Measurements from ENCODE around the gene TMEM184B.
"Not testable (repeated sequence)": the region's sequence is repeated elsewhere in the genome, so short reads cannot be mapped to it uniquely, and the experiment has no call there.

The TMEM184B gene

DNA sequence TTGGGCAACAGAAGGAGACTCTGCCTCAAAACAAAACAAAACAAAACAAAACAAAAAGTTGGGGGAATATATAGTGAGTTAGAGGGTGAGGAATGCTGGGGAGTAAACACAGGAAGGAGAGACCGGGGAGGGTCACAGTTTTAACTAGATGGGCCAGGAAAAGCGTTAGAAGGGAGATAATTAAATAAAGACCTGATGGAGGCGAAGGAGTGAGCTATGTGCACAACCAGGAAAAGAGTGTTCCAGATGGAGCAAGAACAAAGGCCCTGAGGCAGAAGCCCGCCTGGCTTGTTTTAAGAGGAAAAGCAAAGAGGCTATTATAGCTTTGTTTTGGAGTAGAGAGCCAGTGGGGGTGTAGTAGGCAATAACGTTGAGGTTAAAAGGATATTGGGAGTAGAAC, 86.4 kb downstream of the TMEM184B start:
- no peaks in the 10 kb centered on the region for H3K36me3 ChIP-seq (ENCODE audit: control insufficient read depth in 1 of 2, insufficient read depth in 2 of 2, low read length in 2 of 2)
- H3K27ac ChIP-seq (ENCODE audit: low read depth, low read length): no peak overlapping the region
- H3K4me3 ChIP-seq (ENCODE audit: low read depth in 1 of 2, low read length in 2 of 2): no peak overlapping the region
- no peaks in the 10 kb centered on the region for H3K27me3 ChIP-seq (ENCODE audit: control insufficient read depth in 1 of 2, insufficient read depth in 2 of 2, low read length in 2 of 2)
- no peaks in the 10 kb centered on the region for H3K9me3 ChIP-seq (ENCODE audit: control insufficient read depth in 1 of 2, low read length in 2 of 2)
- peaks cover 0 to under 1% of the 10 kb centered on the region in 2 donors for H3K4me1 ChIP-seq (ENCODE audit: control insufficient read depth in 1 of 2, insufficient read depth in 2 of 2, low read length in 2 of 2)
- no peak overlapping the region for H3K9ac ChIP-seq (ENCODE audit: low read depth in 1 of 2, low read length in 2 of 2)

DNA sequence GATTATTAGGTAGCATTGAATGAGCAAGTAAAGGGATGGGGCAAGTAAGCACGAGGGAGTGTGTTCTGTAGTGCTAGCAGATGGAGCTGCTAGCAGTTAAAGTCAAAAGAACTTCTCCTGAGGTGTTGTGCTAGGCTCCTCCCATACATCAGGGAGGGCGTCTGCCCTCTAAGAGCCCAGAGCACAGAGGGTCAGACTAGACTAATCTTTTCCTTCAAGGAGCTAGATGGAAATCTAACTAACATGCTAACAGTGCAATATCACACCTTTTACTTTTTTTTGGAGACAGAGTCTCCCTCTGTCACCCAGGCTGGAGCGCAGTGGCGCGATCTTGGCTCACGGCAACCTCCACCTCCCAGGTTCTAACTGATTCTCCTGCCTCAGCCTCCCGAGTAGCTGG, 88.0 kb downstream of the TMEM184B start:
- H3K4me1 ChIP-seq (ENCODE audit: control insufficient read depth in 1 of 2, insufficient read depth in 2 of 2, low read length in 2 of 2): peaks cover 14 to 15% of the 10 kb centered on the region in 2 donors

DNA sequence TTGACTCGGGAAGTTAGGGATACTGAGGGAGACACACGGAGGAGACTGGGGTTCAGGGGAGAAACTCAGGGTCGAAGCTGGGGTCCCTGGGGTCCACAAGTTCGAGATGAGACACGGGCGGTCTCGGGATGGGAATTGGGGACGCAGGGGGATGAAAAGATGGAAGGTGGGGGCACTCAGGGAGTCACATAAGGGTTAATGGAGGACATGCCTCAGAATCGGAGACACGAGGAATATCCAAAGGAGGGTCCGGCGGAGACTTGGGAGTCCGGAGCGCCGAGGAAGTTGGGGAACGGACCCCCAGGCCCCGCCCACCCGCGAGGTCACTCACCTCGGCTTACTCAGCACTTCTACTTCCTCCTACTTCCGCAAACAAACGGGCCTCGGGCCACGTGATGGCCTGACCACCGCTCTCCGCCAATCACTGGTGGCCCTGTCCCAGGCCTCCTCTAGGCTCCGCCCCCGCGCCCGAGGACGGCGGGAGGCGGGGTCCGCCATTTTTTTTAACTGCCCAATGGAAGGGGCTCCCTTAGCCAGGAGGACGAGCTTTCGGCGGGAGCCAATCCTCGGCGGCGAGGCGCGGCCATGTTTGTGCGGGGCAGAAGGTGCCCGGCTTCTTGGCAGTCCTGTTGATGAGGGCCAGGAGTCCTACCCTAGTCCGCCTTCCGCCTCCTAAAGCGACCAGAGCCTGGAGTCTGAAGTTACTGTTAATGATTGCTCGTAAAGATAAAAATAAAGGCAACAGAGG, 91.2 kb downstream of the TMEM184B start, which contains the start of gene PLA2G6:
Gene PLA2G6 (minus strand): TSS at position 378 of the 748 bp plus-strand sequence. CDS start 12,404 bp downstream, outside the sequence.
- Histone ChIP-seq H3K36me3 (ENCODE audit: control insufficient read depth in 1 of 2, insufficient read depth in 2 of 2, low read length in 2 of 2) (no peaks in the 10 kb centered on the region), H3K9ac (ENCODE audit: low read depth in 1 of 2, low read length in 2 of 2) (peak within 1 kb of the TSS; percentile 95 to 98), H3K27ac (ENCODE audit: low read depth, low read length) (peak within 1 kb of the TSS; percentile 88), H3K4me3 (ENCODE audit: low read depth in 1 of 2, low read length in 2 of 2) (peak within 1 kb of the TSS; percentile 85 to 91), H3K9me3 (ENCODE audit: control insufficient read depth in 1 of 2, low read length in 2 of 2) (no peaks in the 10 kb centered on the region), H3K4me1 (ENCODE audit: control insufficient read depth in 1 of 2, insufficient read depth in 2 of 2, low read length in 2 of 2) (peaks cover 24 to 31% of the 10 kb centered on the region in 2 donors), H3K27me3 (ENCODE audit: control insufficient read depth in 1 of 2, insufficient read depth in 2 of 2, low read length in 2 of 2) (no peaks in the 10 kb centered on the region)

More for the DNA sequence above, 88.0 kb downstream of the TMEM184B start:
- H3K9ac ChIP-seq (ENCODE audit: low read depth in 1 of 2, low read length in 2 of 2): no peak overlapping the region
- H3K27me3 ChIP-seq (ENCODE audit: control insufficient read depth in 1 of 2, insufficient read depth in 2 of 2, low read length in 2 of 2): no peaks in the 10 kb centered on the region
- no peak overlapping the region for H3K4me3 ChIP-seq (ENCODE audit: low read depth in 1 of 2, low read length in 2 of 2)
- H3K9me3 ChIP-seq (ENCODE audit: control insufficient read depth in 1 of 2, low read length in 2 of 2): no peaks in the 10 kb centered on the region
- no peaks in the 10 kb centered on the region for H3K36me3 ChIP-seq (ENCODE audit: control insufficient read depth in 1 of 2, insufficient read depth in 2 of 2, low read length in 2 of 2)
- no peak overlapping the region for H3K27ac ChIP-seq (ENCODE audit: low read depth, low read length)

DNA sequence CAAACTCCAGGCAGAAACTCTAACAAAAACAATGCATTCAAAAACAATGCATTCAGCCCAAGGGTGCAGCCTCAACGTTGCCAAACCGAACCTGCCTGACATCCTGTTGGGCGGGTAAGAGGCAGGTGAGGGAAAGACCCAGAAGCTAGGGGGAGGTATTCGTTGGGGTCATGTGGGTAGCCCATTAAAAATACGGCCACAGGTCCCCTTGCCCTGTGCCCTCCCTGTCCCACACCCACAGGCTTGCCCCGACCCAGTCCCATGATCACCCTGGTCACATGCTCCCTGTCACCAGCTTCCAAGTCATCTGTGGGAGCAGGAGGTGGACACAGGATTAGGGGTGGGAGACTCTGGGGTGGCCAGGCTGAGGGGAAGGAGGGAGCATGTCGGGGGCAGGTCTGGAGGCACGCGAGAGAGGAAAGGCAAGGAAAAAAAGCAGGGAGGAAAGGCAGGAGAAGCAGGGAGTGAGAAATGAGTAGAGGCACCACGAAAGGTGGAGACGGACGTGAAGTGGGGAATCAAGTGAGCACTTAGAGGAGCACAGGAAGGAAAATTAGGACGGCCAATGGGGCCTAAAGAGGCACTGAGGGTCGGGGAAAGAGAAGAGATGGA, 91.9 kb downstream of the TMEM184B start:
- Histone ChIP-seq H3K4me1 (ENCODE audit: control insufficient read depth in 1 of 2, insufficient read depth in 2 of 2, low read length in 2 of 2) (peaks cover 31 to 36% of the 10 kb centered on the region in 2 donors), H3K27ac (ENCODE audit: low read depth, low read length) (peak overlapping the region; percentile 88), H3K27me3 (ENCODE audit: control insufficient read depth in 1 of 2, insufficient read depth in 2 of 2, low read length in 2 of 2) (no peaks in the 10 kb centered on the region), H3K9ac (ENCODE audit: low read depth in 1 of 2, low read length in 2 of 2) (peak overlapping the region; percentile 95 to 98), H3K4me3 (ENCODE audit: low read depth in 1 of 2, low read length in 2 of 2) (peak overlapping the region; percentile 85 to 91), H3K36me3 (ENCODE audit: control insufficient read depth in 1 of 2, insufficient read depth in 2 of 2, low read length in 2 of 2) (no peaks in the 10 kb centered on the region), H3K9me3 (ENCODE audit: control insufficient read depth in 1 of 2, low read length in 2 of 2) (no peaks in the 10 kb centered on the region)

DNA sequence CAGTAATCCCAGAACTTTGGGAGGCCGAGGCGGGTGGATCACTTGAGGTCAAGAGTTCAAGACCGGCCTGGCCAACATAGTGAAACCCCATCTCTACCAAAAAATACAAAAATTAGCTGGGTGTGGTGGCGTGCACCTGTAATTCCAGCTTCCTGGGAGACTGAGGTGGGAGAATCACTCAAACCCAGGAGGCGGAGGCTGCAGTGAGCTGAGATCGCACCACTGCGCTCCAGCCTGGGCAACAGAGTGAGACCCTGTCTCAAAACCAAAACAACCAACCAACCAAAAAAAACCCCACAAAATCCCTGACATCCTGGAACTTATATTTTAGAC, 94.2 kb downstream of the TMEM184B start:
- peaks cover 33 to 43% of the 10 kb centered on the region in 2 donors for H3K4me1 ChIP-seq (ENCODE audit: control insufficient read depth in 1 of 2, insufficient read depth in 2 of 2, low read length in 2 of 2)
- H3K4me3 ChIP-seq (ENCODE audit: low read depth in 1 of 2, low read length in 2 of 2); H3K9ac ChIP-seq (ENCODE audit: low read depth in 1 of 2, low read length in 2 of 2); H3K27me3 ChIP-seq (ENCODE audit: control insufficient read depth in 1 of 2, insufficient read depth in 2 of 2, low read length in 2 of 2); H3K27ac ChIP-seq (ENCODE audit: low read depth, low read length); H3K9me3 ChIP-seq (ENCODE audit: control insufficient read depth in 1 of 2, low read length in 2 of 2); H3K36me3 ChIP-seq (ENCODE audit: control insufficient read depth in 1 of 2, insufficient read depth in 2 of 2, low read length in 2 of 2): not testable (repeated sequence)

DNA sequence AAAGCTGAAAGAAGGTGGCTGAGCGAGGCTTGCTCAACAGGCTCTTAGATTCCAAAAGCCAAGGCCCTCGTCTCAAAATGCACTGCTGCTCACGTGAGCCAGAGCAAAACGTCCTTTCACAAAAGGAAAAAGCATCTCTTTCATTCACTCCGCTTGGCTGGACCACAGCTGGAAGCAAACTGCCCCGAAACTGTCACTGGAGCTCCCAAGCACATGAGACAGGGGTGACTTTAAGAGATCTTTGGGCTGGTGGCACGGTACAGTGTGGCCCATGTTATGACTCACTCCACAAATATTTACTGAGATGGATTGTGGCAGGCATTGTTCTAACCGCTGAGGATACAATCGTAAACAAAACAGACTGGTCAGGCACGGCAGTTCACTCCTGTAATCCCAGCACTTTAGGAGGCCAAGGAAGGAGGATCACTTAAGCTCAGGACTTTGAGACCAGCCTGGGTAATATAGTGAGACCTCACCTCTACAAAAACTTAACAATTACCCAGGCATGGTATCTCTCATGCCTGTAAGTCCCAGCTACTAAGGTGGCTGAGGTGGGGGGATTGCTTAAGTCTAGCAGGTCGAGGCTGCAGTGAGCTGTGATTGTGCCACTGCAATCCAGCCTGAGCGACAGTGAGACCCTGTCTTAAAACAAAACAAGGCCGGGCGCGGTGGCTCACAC, 94.7 kb downstream of the TMEM184B start:
- no peaks in the 10 kb centered on the region for H3K9me3 ChIP-seq (ENCODE audit: control insufficient read depth in 1 of 2, low read length in 2 of 2)
- peaks cover 37 to 46% of the 10 kb centered on the region in 2 donors for H3K4me1 ChIP-seq (ENCODE audit: control insufficient read depth in 1 of 2, insufficient read depth in 2 of 2, low read length in 2 of 2)
- H3K4me3 ChIP-seq (ENCODE audit: low read depth in 1 of 2, low read length in 2 of 2): no peak overlapping the region
- H3K9ac ChIP-seq (ENCODE audit: low read depth in 1 of 2, low read length in 2 of 2): peak overlapping the region in 1 of 2 donors; percentile 31
- H3K36me3 ChIP-seq (ENCODE audit: control insufficient read depth in 1 of 2, insufficient read depth in 2 of 2, low read length in 2 of 2): no peaks in the 10 kb centered on the region
- no peaks in the 10 kb centered on the region for H3K27me3 ChIP-seq (ENCODE audit: control insufficient read depth in 1 of 2, insufficient read depth in 2 of 2, low read length in 2 of 2)
- no peak overlapping the region for H3K27ac ChIP-seq (ENCODE audit: low read depth, low read length)

DNA sequence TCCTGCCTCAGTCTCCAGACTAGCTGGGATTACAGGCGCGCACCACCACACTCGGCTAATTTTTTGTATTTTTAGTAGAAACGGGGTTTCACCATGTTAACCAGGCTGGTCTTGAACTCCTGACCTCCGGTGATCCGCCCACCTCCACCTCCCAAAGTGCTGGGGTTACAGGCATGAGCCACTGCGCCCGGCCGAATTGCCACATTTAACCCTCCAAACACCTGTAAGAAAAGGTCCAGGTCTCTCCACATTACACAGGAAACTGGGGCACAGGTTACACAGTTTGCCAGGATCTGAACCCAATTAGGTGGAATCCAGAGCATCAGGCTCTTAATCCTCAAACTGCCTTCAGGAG, 95.3 kb downstream of the TMEM184B start:
- Histone ChIP-seq H3K4me1 (ENCODE audit: control insufficient read depth in 1 of 2, insufficient read depth in 2 of 2, low read length in 2 of 2) (peaks cover 42 to 51% of the 10 kb centered on the region in 2 donors), H3K9ac (ENCODE audit: low read depth in 1 of 2, low read length in 2 of 2) (peak overlapping the region in 1 of 2 donors; percentile 31)
- not testable (repeated sequence) for H3K27ac ChIP-seq (ENCODE audit: low read depth, low read length); H3K9me3 ChIP-seq (ENCODE audit: control insufficient read depth in 1 of 2, low read length in 2 of 2); H3K36me3 ChIP-seq (ENCODE audit: control insufficient read depth in 1 of 2, insufficient read depth in 2 of 2, low read length in 2 of 2); H3K4me3 ChIP-seq (ENCODE audit: low read depth in 1 of 2, low read length in 2 of 2); H3K27me3 ChIP-seq (ENCODE audit: control insufficient read depth in 1 of 2, insufficient read depth in 2 of 2, low read length in 2 of 2)

DNA sequence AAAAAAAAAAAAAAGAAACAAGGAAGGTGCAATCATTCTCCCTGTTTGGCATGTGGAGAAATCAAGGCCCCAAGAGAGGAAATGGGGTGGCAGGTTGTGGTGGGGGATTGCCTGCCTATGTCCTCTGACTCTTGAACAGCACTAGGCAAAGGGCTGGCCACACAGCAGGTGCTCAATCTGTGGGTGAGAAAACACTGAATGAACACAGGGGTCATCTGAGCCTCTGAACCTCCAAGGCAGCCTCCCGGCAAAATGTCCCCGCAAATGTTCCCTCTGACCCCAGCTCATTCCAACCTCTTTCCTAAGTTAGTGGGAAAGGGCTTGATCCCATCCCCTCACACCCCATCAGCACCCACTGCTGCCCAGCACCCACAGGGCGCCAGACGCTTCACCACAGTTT, 95.8 kb downstream of the TMEM184B start:
- Histone ChIP-seq H3K27ac (ENCODE audit: low read depth, low read length) (no peak overlapping the region), H3K4me1 (ENCODE audit: control insufficient read depth in 1 of 2, insufficient read depth in 2 of 2, low read length in 2 of 2) (peaks cover 45 to 52% of the 10 kb centered on the region in 2 donors), H3K9me3 (ENCODE audit: control insufficient read depth in 1 of 2, low read length in 2 of 2) (no peaks in the 10 kb centered on the region), H3K36me3 (ENCODE audit: control insufficient read depth in 1 of 2, insufficient read depth in 2 of 2, low read length in 2 of 2) (no peaks in the 10 kb centered on the region), H3K9ac (ENCODE audit: low read depth in 1 of 2, low read length in 2 of 2) (no peak overlapping the region), H3K27me3 (ENCODE audit: control insufficient read depth in 1 of 2, insufficient read depth in 2 of 2, low read length in 2 of 2) (no peaks in the 10 kb centered on the region), H3K4me3 (ENCODE audit: low read depth in 1 of 2, low read length in 2 of 2) (no peak overlapping the region)

DNA sequence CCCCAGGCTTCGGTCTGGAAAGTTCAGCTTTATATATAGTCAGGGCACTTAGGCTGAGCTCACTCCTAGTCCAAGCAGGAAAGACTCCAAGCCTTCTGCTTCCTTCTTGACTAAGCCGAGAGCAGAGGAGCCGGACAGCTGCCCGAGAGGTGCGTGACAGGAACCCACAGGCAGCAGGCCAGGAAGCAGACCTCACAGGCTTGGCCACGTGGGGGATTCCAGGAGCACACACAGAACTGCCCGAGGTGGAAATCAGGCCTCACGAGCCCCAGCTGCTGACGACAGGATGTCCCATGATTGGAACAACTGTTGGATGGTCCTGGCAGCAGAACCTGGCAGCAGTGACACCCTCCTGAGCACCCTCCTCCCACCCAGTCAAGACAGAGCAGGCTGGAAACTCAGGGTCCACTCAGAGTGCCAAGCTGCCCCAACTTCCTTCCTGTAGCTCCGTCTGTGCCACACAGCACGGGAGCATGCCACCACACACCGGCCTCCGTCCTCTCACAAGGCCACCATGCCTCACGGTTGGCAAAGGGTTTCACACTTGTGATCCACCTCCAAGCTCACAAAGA, 96.6 kb downstream of the TMEM184B start:
- Histone ChIP-seq H3K4me3 (ENCODE audit: low read depth in 1 of 2, low read length in 2 of 2) (no peak overlapping the region), H3K36me3 (ENCODE audit: control insufficient read depth in 1 of 2, insufficient read depth in 2 of 2, low read length in 2 of 2) (no peaks in the 10 kb centered on the region), H3K9me3 (ENCODE audit: control insufficient read depth in 1 of 2, low read length in 2 of 2) (no peaks in the 10 kb centered on the region), H3K27ac (ENCODE audit: low read depth, low read length) (peak overlapping the region; percentile 3), H3K4me1 (ENCODE audit: control insufficient read depth in 1 of 2, insufficient read depth in 2 of 2, low read length in 2 of 2) (peaks cover 42 to 52% of the 10 kb centered on the region in 2 donors), H3K27me3 (ENCODE audit: control insufficient read depth in 1 of 2, insufficient read depth in 2 of 2, low read length in 2 of 2) (no peaks in the 10 kb centered on the region), H3K9ac (ENCODE audit: low read depth in 1 of 2, low read length in 2 of 2) (peak overlapping the region in 1 of 2 donors; percentile 6)

Data from duodenal mucosa (tissue), 2 donors.